H9 (cell line): ENCODE data around the gene CLCN5. TPM values are rescaled to one million over a fixed set of nuclear protein-coding genes. Genes with fewer than 3 reads are reported as not detected.

Experiments
- DNase-seq: peaks from one replicate; pipeline ENCODE4 v3.0.0-alpha.2; 2017
- H2AFZ ChIP-seq: one replicate; pipeline ENCODE4 v1.6.1; 2013; ENCODE audit warnings: mild to moderate bottlenecking, low read length, control low read depth, moderate library complexity
- H2AK5ac ChIP-seq: 2 replicates; pipeline ENCODE4 v1.6.1; 2013; ENCODE audit warnings: low read length, control low read depth, mixed read lengths; ENCODE audit not compliant: insufficient read length
- H2BK120ac ChIP-seq: one replicate; pipeline ENCODE4 v1.6.1; 2013; ENCODE audit warnings: low read depth, mild to moderate bottlenecking, low read length, control low read depth, inconsistent platforms; ENCODE audit not compliant: poor library complexity, severe bottlenecking
- H2BK12ac ChIP-seq: 2 replicates; pipeline ENCODE4 v1.6.1; 2013; ENCODE audit warnings: low read length, control low read depth, mixed read lengths, low read depth; ENCODE audit not compliant: insufficient read length
- H2BK15ac ChIP-seq: 2 replicates; pipeline ENCODE4 v1.6.1; 2013; ENCODE audit warnings: low read depth, low read length, control low read depth
- H2BK20ac ChIP-seq: one replicate; pipeline ENCODE4 v1.6.1; 2013; ENCODE audit warnings: low read depth, mild to moderate bottlenecking, low read length, control low read depth, inconsistent platforms; ENCODE audit not compliant: poor library complexity, severe bottlenecking
- H2BK5ac ChIP-seq: 2 replicates; pipeline ENCODE4 v1.6.1; 2013; ENCODE audit warnings: low read length, control low read depth, mixed read lengths; ENCODE audit not compliant: insufficient read length
- H3K14ac ChIP-seq: 2 replicates; pipeline ENCODE4 v1.6.1; 2013; ENCODE audit warnings: low read length, control low read depth; ENCODE audit not compliant: insufficient read depth
- H3K18ac ChIP-seq: 2 replicates; pipeline ENCODE4 v1.6.1; 2013; ENCODE audit warnings: low read depth, mild to moderate bottlenecking, mixed read lengths, low read length, control low read depth; ENCODE audit not compliant: insufficient read length
- H3K23ac ChIP-seq: 2 replicates; pipeline ENCODE4 v1.6.1; 2013; ENCODE audit warnings: low read length, control low read depth, mixed read lengths, low read depth; ENCODE audit not compliant: insufficient read length
- H3K23me2 ChIP-seq: 2 replicates; pipeline ENCODE4 v1.6.1; 2013; ENCODE audit warnings: low read depth, mild to moderate bottlenecking, mixed read lengths, low read length, control low read depth; ENCODE audit not compliant: insufficient read length, poor library complexity, severe bottlenecking
- H3K27ac ChIP-seq: 2 replicates; pipeline ENCODE4 v1.5.1; 2013; ENCODE audit warnings: low read length, control low read depth, mixed read lengths, low read depth; ENCODE audit not compliant: insufficient read length
- H3K27me3 ChIP-seq: 2 replicates; pipeline ENCODE4 v1.6.1; 2013; ENCODE audit warnings: low read length, control low read depth, inconsistent platforms; ENCODE audit not compliant: insufficient read depth
- H3K4ac ChIP-seq: 2 replicates; pipeline ENCODE4 v1.6.1; 2013; ENCODE audit warnings: low read depth, mild to moderate bottlenecking, control low read depth, inconsistent platforms, low read length, moderate library complexity
- H3K4me1 ChIP-seq: 2 replicates; pipeline ENCODE4 v1.6.1; 2013; ENCODE audit warnings: low read length, control low read depth, inconsistent platforms; ENCODE audit not compliant: insufficient read depth
- H3K4me2 ChIP-seq: 2 replicates; pipeline ENCODE4 v1.6.1; 2013; ENCODE audit warnings: low read length, control low read depth, mixed read lengths; ENCODE audit not compliant: insufficient read length, insufficient read depth
- H3K56ac ChIP-seq: 2 replicates; pipeline ENCODE4 v1.6.1; 2013; ENCODE audit warnings: low read depth, mild to moderate bottlenecking, mixed read lengths, low read length, control low read depth; ENCODE audit not compliant: insufficient read length
- H3K79me1 ChIP-seq: 2 replicates; pipeline ENCODE4 v1.6.1; 2013; ENCODE audit warnings: low read depth, mild to moderate bottlenecking, moderate library complexity, low read length, control low read depth, inconsistent platforms; ENCODE audit not compliant: insufficient read depth, poor library complexity, severe bottlenecking
- H3K79me2 ChIP-seq: 2 replicates; pipeline ENCODE4 v1.6.1; 2013; ENCODE audit warnings: low read length, control low read depth, inconsistent platforms; ENCODE audit not compliant: insufficient read depth
- H3K9ac ChIP-seq: 2 replicates; pipeline ENCODE4 v1.6.1; 2013; ENCODE audit warnings: low read length, control low read depth, mixed read lengths; ENCODE audit not compliant: insufficient read length; ENCODE audit errors: extremely low read depth
- H3K9me3 ChIP-seq: one replicate; pipeline ENCODE4 v1.6.1; 2013; ENCODE audit warnings: low read depth, low read length, inconsistent platforms; ENCODE audit not compliant: control insufficient read depth
- H3T11ph ChIP-seq: one replicate; pipeline ENCODE4 v1.6.1; 2013; ENCODE audit warnings: mild to moderate bottlenecking, low read length, control low read depth, inconsistent platforms
- H4K20me1 ChIP-seq: one replicate; pipeline ENCODE4 v1.6.1; 2013; ENCODE audit not compliant: control insufficient read depth, insufficient read length, insufficient read depth
- H4K5ac ChIP-seq: 2 replicates; pipeline ENCODE4 v1.6.1; 2013; ENCODE audit warnings: low read depth, mild to moderate bottlenecking, mixed read lengths, low read length, control low read depth; ENCODE audit not compliant: insufficient read length
- H4K8ac ChIP-seq: replicated peaks from 2 replicates; pipeline ENCODE4 v1.6.1; 2013; ENCODE audit warnings: low read length, control low read depth, mixed read lengths, low read depth; ENCODE audit not compliant: insufficient read length
- H4K91ac ChIP-seq: 2 replicates; pipeline ENCODE4 v1.6.1; 2013; ENCODE audit warnings: low read depth, mild to moderate bottlenecking, moderate library complexity, mixed read lengths, low read length, control low read depth; ENCODE audit not compliant: insufficient read length
- H3K27ac Mint-ChIP-seq, 3 experiments: 2 replicates in 2 of 3; 3 replicates in 1 of 3; pipeline ENCODE4 v1.8.0; 2020 to 2021; ENCODE audit warnings: mixed read lengths in 3 of 3, mild to moderate bottlenecking in 1 of 3, moderate library complexity in 1 of 3
- H3K27me3 Mint-ChIP-seq: 2 replicates; pipeline ENCODE4 v1.8.0; 2021; ENCODE audit warnings: low read depth, mild to moderate bottlenecking, moderate library complexity, mixed read lengths
- H3K36me3 Mint-ChIP-seq, 3 experiments: 2 replicates in 2 of 3; 3 replicates in 1 of 3; pipeline ENCODE4 v1.8.0; 2020 to 2021; ENCODE audit warnings: low read depth in 3 of 3, mixed read lengths in 3 of 3; ENCODE audit not compliant: insufficient read depth in 1 of 3
- H3K4me1 Mint-ChIP-seq, 2 experiments: 2 replicates each; pipeline ENCODE4 v1.8.0; 2020; ENCODE audit warnings: mixed read lengths in 2 of 2
- H3K4me3 Mint-ChIP-seq, 2 experiments: 2 replicates in 1 of 2; 3 replicates in 1 of 2; pipeline ENCODE4 v1.8.0; 2020 to 2021; ENCODE audit warnings: mild to moderate bottlenecking in 2 of 2, mixed read lengths in 2 of 2, moderate library complexity in 1 of 2
- H3K9me3 Mint-ChIP-seq, 2 experiments: 2 replicates in 1 of 2; 3 replicates in 1 of 2; pipeline ENCODE4 v1.8.0; 2020; ENCODE audit warnings: mild to moderate bottlenecking in 2 of 2, mixed read lengths in 2 of 2, moderate library complexity in 1 of 2
- CTCF ChIP-seq: fragments of 200-600 bp; sonication (generic); conservative IDR thresholded peaks from 3 replicates; pipeline ENCODE4 v1.8.0; 2021; ENCODE audit warnings: antibody characterized with exemption, mild to moderate bottlenecking
- WGBS: extraction: QIAGEN DNeasy Blood & Tissue Kit; methylation state at CpG from one replicate; pipeline ENCODE4 v1.1.7; 2013; ENCODE audit warnings: missing lambda C conversion rate, low lambda C conversion rate, mixed read lengths; ENCODE audit not compliant: insufficient read length; ENCODE audit errors: extremely low coverage; 5-methylcytosine and 5-hydroxymethylcytosine counted together
- total RNA-seq: library from RNA; stranded (reverse); gene quantifications from 2 replicates; pipeline ENCODE4 v1.2.1, GENCODE V29; 2021

The CLCN5 gene
- total RNA-seq, 1 experiment from 2014 or later, result 5.9 TPM

- Histone ChIP-seq H3K4ac (no peak overlapping the region), H3K4me2 (no peak overlapping the region), H3K14ac (no peak overlapping the region), H4K91ac (no peak overlapping the region), H3K9me3 (peaks cover 22% of the 10 kb centered on the region), H3K18ac (no peak overlapping the region), H2AFZ (no peak overlapping the region), H3K79me1 (no peaks in the 10 kb centered on the region), H3K27me3 (no peaks in the 10 kb centered on the region), H4K5ac (no peak overlapping the region), H2AK5ac (no peak overlapping the region), H2BK12ac (no peak overlapping the region), H2BK120ac (no peak overlapping the region), H2BK5ac (no peak overlapping the region), H3K23ac (no peak overlapping the region), H3K27ac (no peak overlapping the region), H4K20me1 (no peaks in the 10 kb centered on the region), H3K4me1 (no peaks in the 10 kb centered on the region), H3K23me2 (no peaks in the 10 kb centered on the region), H2BK15ac (no peak overlapping the region), H3K56ac (no peak overlapping the region), H2BK20ac (no peak overlapping the region), H3K9ac (no peak overlapping the region), H3K79me2 (no peaks in the 10 kb centered on the region), H3T11ph (no peak overlapping the region), H4K8ac (no peak overlapping the region)
- WGBS, result no CpG with 5 or more reads among the region's 4 CpGs
- 0 out of 4 replicates have a peak, but pooled peaks cover 0 to 3% of the 10 kb centered on the region in 2 experiments for H3K4me1 Mint-ChIP-seq
- DNase-seq, result no peak
- H3K4me3 Mint-ChIP-seq, result no peak overlapping the region
- no peak overlapping the region for H3K27ac Mint-ChIP-seq
- H3K9me3 Mint-ChIP-seq, result peaks cover 68 to 71% of the 10 kb centered on the region in 2 experiments
- no peaks in the 10 kb centered on the region; the same call in 1 of the 2 replicates for H3K27me3 Mint-ChIP-seq
- peaks cover 0 to 3% (median 0%) of the 10 kb centered on the region in 3 experiments; a peak in 1 of 7 replicates for H3K36me3 Mint-ChIP-seq
- no peak for TF ChIP-seq CTCF
Observed at GRCh38 chrX:50003467-50003866, 81.1 kb downstream of the CLCN5 start.
